Activated naive CD8-positive, alpha-beta T cell treated with anti-CD3 and anti-CD28 coated beads for 36 hours (primary cell): ENCODE results near the gene DMBX1. TPM values are rescaled to one million over a fixed set of nuclear protein-coding genes. Genes with fewer than 3 reads are reported as not detected.

Source experiments
- DNase-seq: peaks from one replicate; pipeline ENCODE4 v3.0.0; 2021
- H3K27ac Mint-ChIP-seq: one replicate; pipeline ENCODE4 v1.8.0; 2022; ENCODE audit warnings: mild to moderate bottlenecking, moderate library complexity, mixed read lengths
- H3K27me3 Mint-ChIP-seq: one replicate; pipeline ENCODE4 v1.8.0; 2022; ENCODE audit warnings: mild to moderate bottlenecking, mixed read lengths
- H3K36me3 Mint-ChIP-seq: one replicate; pipeline ENCODE4 v1.8.0; 2021; ENCODE audit warnings: mild to moderate bottlenecking, mixed read lengths
- H3K4me1 Mint-ChIP-seq: one replicate; pipeline ENCODE4 v1.8.0; 2021; ENCODE audit warnings: mixed read lengths
- H3K4me3 Mint-ChIP-seq: one replicate; pipeline ENCODE4 v1.8.0; 2022; ENCODE audit warnings: mild to moderate bottlenecking, moderate library complexity, mixed read lengths
- H3K9me3 Mint-ChIP-seq: one replicate; pipeline ENCODE4 v1.8.0; 2022; ENCODE audit warnings: mixed read lengths
- total RNA-seq, 2 experiments: library from RNA; stranded (reverse); gene quantifications; one replicate each; pipeline ENCODE4 v1.2.3, GENCODE V29; 2021

DMBX1 gene
- total RNA-seq, 2 experiments from 2014 or later: not detected

DNA sequence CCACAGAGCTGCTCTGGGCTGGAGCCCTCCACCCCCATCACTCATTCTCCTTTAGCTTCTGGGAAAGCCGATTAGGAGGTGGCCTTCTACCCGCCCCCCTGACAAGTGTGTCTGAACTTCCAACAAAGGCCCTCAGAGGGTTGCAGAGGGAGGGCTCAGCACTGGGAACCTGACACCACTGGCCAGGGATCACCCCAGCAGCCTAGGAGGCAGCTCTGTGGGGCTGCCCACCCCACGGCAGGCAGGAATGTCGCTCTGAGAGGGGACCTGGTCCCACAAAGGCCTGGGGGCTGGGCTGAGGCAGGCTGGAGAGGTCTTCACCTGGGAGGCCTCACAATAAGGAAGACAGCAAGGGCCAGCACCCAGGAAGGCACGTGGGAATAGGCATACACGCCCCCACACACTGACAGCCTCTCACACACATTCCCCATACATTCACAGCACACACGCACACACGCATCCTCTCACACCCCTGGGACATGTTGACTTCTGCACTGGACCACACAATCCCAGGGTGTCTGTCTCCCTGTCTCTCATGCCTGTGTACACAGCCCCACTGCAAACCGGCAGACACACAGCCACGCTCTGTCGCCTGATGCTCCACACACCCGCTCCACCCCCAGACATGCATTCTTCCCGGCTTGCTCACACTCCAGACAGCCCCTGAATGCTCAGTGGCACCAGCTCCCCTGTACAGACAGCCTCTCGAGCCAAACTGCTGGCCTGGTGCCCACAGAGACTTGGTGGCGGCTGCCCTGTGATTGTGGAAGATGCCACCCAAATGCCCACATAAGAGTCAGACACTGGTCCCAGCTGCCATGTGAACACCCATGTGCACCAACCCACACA is 30.7 kb downstream of the DMBX1 start:
- H3K4me3 Mint-ChIP-seq: no peak overlapping the region

DNA sequence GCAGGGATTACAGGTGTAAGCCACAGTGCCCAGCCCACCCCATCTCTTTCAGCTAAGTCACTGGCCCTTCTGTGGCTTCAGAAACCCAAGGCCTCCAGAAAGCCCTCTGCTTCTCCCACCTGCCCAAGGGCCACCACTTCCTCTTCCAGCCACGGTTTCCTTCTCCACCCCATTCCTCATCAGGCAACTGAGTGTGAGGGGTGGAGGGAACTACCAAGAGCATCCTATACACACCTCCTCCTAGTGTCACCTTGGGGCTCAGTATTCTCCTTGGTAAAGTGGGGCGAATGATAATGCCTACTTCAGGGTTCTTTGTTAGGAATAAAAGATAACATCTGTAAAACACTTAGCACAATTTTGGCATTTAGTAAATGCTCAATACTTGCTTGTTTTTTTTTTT is 31.8 kb downstream of the DMBX1 start:
- Mint-ChIP-seq H3K4me3 (no peak overlapping the region), H3K9me3 (no peaks in the 10 kb centered on the region), H3K4me1 (peaks cover 9% of the 10 kb centered on the region), H3K27me3 (peaks cover 32% of the 10 kb centered on the region), H3K36me3 (no peaks in the 10 kb centered on the region), H3K27ac (no peak overlapping the region)
- no peak for DNase-seq

More for the DNA sequence above, 30.7 kb downstream of the DMBX1 start:
- Mint-ChIP-seq H3K27ac (no peak overlapping the region), H3K27me3 (peaks cover 32% of the 10 kb centered on the region), H3K36me3 (no peaks in the 10 kb centered on the region), H3K4me1 (peaks cover 9% of the 10 kb centered on the region), H3K9me3 (no peaks in the 10 kb centered on the region)
- no peak for DNase-seq

DNA sequence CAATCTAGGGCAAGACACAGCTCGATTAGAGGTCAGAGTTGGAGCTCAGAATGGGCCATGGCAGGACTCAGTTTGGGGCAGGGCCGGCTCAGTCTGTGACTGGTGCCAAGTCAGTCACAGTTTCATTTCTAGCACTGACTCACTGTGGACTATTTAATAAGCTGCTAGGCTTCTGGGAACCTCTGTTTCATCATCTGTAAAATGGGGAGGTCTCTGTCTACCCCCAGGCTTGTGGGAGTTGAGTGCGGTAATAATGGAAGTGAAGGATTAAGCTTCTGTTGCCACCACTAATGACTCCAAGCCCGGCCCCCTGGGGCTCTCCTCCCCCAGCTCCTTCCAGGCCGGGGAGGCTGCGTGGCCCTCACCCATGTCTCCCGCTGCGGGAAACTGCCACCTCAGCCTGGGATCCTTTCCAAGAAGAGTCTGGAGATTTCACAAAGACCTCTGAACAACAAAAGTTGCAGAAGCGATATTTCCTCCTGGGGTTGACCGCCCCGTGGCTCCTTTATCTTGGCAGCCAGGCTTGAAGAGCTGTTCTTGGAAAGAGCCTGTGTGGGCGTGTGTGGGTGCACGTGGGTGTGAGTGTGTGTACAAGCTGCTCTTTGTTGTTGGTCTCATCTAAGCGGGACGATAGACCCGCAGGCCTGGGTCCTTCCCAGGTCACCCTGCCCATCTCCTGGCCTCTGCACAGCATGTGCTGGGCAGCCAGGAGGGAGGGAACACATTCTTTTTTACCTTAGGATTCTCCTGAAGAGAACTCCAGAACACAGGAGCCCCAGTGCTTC is 32.7 kb downstream of the DMBX1 start:
- peaks cover 30% of the 10 kb centered on the region for H3K27me3 Mint-ChIP-seq
- peaks cover 9% of the 10 kb centered on the region for H3K4me1 Mint-ChIP-seq
- H3K9me3 Mint-ChIP-seq: no peaks in the 10 kb centered on the region
- peak; percentile 46 for DNase-seq
- peak overlapping the region; percentile 22 for H3K27ac Mint-ChIP-seq
- no peak overlapping the region for H3K4me3 Mint-ChIP-seq
- H3K36me3 Mint-ChIP-seq: no peaks in the 10 kb centered on the region

DNA sequence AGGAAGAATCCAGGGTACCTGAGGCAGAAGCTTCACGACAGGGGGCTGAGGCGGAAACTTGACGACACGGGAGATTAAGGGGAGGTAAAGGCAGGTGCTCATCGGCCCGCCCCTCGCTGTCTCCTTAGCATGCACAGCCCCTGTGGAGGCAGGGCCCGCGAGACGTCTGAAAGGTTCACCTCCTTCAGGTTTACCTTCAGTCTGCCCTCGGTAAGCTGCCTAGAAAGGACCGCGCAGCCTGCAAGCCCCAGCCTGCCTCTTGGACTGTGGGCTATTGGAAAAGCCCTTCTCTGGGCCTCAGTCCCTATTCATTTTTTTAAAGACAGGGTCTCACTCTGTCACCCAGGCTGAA is 33.3 kb downstream of the DMBX1 start:
- H3K4me1 Mint-ChIP-seq: peaks cover 9% of the 10 kb centered on the region
- H3K9me3 Mint-ChIP-seq: no peaks in the 10 kb centered on the region
- no peak for DNase-seq
- H3K36me3 Mint-ChIP-seq: no peaks in the 10 kb centered on the region
- peaks cover 30% of the 10 kb centered on the region for H3K27me3 Mint-ChIP-seq
- H3K27ac Mint-ChIP-seq: no peak overlapping the region
- H3K4me3 Mint-ChIP-seq: no peak overlapping the region

DNA sequence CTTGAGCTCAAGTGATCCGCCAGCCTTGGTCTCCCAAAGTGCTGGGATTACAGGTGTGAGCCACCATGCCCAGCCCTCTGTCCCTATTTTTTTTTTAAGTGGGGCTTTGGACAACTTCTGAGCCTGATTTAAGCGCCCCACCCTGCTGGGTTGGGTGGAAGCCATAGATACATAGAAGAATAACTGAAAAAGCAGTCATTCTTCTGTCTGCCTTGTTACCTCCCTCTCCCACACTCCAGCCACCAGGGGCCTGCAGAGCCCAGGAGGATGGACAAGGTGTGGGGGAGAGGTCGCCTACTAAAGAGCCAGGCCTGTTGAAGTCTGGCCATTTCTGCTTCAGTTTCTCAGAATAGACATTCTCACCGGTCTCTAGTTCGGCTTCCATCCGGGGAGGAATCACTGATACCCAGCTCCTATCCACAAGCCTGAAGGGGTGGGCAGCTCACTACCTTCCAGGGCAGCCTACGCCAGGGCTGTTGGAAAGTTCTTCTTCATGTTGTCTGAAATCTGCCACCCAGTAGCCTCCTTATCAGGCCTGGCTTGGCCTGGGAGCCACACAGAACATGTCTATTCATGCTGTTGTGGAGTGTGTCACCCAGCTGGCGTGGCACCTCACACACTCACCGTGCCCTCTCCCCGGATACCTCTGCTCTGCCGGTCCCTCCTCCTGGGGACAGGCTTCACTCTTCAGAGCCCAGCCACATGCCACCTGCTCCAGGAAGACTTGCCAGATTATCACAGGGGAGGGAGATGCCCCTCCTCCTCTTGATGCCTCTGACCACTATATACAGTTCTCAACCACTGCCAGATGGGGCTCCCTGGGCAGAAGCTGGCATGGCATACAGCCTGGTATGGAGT is 34.1 kb downstream of the DMBX1 start:
- no peak for DNase-seq
- peaks cover 14% of the 10 kb centered on the region for H3K4me1 Mint-ChIP-seq
- no peaks in the 10 kb centered on the region for H3K36me3 Mint-ChIP-seq
- H3K27ac Mint-ChIP-seq: no peak overlapping the region
- H3K9me3 Mint-ChIP-seq: no peaks in the 10 kb centered on the region
- peaks cover 32% of the 10 kb centered on the region for H3K27me3 Mint-ChIP-seq
- H3K4me3 Mint-ChIP-seq: no peak overlapping the region

DNA sequence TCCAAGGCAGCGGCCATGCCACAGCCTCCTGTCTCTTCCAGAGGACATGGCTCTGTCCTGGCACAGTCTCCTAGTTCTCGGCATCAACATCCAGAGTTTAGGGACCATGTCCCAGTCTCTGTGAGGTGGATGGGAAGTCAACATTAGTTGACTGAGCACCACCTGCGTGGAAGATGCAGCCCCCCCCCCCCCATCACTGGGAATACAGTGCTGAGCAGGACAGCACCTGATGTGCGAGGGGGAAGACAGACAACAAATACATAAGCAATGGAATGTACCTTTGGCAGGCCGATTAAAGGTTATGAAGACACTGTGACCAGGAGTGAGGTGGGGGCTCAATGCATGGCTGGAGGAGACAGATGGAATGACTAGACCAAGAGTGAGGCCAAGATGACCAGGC is 35.2 kb downstream of the DMBX1 start:
- Mint-ChIP-seq H3K36me3 (no peaks in the 10 kb centered on the region), H3K27me3 (peaks cover 37% of the 10 kb centered on the region), H3K4me1 (peaks cover 22% of the 10 kb centered on the region), H3K9me3 (no peaks in the 10 kb centered on the region), H3K4me3 (no peak overlapping the region), H3K27ac (no peak overlapping the region)
- DNase-seq: no peak

DNA sequence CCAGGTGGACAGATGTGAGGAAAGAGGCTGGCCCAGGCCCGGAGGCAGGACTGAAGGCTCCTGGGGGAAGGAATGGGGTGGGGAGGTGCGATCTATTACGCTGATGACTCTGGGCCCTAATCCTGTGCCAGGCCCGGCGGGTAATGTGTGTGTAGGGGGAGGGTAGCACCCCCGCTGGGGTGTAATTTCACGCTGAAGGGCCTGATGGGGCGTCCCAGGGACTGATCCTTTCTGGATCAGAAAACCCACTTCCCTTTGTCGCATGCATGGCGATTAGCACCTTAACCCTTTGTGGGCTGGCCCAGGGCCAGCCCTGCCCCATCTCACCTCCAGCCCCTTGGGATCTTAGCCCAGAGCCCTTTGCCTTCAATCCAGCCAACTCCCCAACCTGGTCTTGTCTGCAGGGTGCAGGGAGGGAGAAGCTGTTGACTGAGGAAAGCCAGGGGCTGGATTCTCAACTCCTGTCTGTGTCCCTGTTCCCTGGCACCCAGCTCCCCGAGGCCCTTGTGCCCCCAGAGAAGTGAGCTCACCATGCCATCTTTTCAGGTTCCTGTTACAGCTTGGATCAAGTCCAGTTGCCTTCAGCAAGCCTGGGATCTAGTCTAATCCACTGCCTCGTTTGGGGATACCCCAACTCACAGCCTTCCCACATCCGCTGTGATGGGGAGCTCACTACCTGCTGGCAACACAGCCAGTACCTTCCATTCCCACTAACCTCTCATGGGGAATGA is 35.8 kb downstream of the DMBX1 start:
- Mint-ChIP-seq H3K36me3 (no peaks in the 10 kb centered on the region), H3K27ac (no peak overlapping the region), H3K9me3 (no peaks in the 10 kb centered on the region), H3K4me3 (no peak overlapping the region), H3K4me1 (peaks cover 22% of the 10 kb centered on the region), H3K27me3 (peaks cover 37% of the 10 kb centered on the region)
- DNase-seq: no peak

DNA sequence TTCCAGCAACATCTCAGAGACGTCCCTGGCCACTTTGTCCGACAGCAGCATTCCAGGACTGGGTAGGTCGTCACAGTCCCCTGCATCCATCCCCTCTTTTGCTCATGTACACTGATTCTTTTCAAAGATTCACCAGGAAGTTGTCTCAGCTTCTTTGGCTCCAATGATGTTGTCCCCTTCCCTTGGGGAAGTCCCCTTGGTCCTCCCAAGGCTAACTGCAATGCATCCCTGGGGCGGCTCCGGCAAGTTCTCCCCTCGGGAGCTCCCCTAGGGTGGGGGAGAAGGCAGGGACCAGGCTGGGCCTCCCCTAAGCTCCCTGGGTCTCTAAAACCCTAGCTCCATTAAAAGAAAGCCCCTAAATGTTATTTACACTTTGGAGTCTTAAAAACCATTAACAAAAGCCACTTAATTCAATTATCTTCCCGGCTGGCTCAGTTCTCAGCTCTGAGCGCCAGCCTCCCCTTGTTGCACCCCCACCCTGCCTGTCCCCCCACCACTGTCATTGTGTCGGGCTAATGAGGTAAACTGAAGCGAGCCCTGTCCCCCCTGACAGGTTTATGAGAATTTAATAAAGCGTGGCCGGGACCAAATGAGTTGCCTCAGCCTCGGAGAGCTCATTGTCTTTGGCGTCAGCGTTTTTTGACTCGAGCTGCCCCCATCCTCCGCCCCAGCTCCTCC is 36.5 kb downstream of the DMBX1 start:
- Mint-ChIP-seq H3K27ac (no peak overlapping the region), H3K4me1 (peaks cover 22% of the 10 kb centered on the region), H3K4me3 (no peak overlapping the region), H3K36me3 (no peaks in the 10 kb centered on the region), H3K9me3 (no peaks in the 10 kb centered on the region), H3K27me3 (peaks cover 37% of the 10 kb centered on the region)
- DNase-seq: no peak

DNA sequence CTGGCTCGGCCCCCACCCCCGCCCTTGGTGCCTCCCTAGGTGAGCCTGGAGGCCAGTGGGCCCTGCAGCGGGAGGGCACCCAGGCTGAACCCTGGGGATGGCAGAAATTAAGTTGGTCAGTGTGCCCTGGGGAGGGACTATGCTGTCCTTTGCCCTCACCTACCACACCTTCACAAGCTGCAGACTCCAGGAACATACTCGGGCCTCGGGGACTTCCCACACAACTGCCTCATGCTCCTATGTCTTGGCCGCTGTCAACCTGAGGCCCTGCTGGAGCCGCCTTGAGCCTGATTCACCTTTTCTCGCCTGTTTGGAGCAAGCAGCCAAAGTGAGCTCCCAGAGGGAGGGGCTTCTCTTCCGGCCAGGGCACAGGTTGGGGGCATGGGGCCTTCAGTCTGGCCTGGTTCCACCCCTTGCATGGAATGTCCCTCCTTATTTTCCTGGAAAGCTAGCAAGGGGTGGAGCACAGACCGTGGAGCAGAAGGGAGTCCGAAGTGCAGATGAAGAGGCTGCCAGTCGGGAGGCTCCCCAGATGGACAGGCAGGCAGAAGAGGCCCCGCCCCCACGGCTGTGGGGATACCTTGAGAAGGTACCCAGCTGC is 37.2 kb downstream of the DMBX1 start:
- no peak overlapping the region for H3K4me3 Mint-ChIP-seq
- no peak overlapping the region for H3K27ac Mint-ChIP-seq
- H3K27me3 Mint-ChIP-seq: peaks cover 37% of the 10 kb centered on the region
- H3K9me3 Mint-ChIP-seq: no peaks in the 10 kb centered on the region
- no peaks in the 10 kb centered on the region for H3K36me3 Mint-ChIP-seq
- H3K4me1 Mint-ChIP-seq: peaks cover 20% of the 10 kb centered on the region
- no peak for DNase-seq

DNA sequence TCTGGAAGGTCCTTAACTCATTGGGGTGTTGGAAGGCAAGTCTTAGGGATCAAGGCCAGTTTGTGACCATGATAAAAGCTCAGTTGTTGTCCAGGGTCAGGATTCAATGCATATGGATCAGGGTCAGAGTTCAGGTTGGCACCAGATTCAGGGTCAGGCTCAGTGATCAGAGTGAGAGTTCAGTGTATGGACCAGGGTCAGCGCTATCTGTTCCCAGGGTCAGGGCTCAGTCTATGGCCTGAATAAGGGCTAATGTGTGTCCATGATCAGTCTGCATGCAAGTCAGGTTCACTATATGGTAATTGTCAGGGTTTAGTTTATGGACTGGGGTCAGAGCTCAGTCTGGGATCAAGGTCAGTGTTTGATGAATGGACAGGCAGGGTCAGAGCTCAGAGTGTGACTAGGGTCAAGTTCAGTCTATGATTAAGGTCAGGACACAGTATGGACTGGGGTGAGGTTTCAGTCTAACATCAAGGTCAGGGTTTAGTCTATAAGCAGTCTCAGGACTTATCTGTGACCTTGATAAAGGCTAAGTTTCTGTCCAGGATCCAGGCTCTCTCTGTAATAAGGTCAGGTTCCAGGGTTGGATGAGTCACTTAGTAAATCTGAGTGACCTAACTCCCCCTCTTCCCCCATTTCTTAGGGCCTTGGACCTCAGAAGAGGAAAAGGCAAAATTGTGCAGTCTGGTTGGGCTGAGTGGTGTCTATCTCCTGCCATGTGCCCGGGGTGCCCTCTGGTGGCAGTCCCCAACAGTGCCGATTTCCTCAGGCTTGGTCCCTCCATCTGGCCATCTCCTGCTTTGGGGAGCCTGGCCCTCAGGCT is 38.0 kb downstream of the DMBX1 start:
- Mint-ChIP-seq H3K27ac (no peak overlapping the region), H3K9me3 (no peaks in the 10 kb centered on the region), H3K27me3 (peaks cover 37% of the 10 kb centered on the region), H3K36me3 (no peaks in the 10 kb centered on the region), H3K4me1 (peaks cover 13% of the 10 kb centered on the region), H3K4me3 (no peak overlapping the region)
- peak; percentile 74 for DNase-seq

DNA sequence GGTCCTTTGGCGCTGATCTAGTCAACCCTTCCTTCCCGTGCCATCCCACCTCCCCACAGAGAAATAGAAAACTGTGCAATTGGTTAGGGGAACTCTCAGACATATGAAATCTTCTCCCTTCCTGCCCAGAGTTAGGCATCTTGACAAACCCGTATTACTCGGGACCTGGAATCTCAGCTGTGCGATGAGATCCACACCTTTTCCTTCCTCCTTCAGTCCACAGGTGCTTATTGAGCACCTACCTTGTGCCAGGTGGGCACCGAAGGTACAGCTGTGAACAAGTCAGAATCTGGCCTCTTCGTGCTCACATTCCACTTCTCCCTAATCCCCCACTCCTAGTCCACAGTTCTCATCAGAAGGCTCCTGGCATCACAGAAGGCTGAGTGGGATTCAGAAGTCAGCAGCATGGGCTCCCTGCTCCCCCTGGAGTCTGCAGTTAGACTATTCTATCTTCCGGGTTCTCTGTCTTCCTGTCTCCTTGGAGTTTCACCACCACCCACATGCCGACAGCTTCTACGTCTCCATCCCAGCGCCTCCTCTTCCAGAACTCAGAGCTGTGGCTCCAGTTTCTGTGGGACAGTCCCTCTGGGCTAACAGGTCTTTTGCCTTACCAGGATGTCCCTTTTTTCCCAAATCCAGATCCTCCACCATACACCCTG is 38.8 kb downstream of the DMBX1 start:
- no peak overlapping the region for H3K27ac Mint-ChIP-seq
- DNase-seq: no peak
- no peak overlapping the region for H3K4me3 Mint-ChIP-seq
- H3K4me1 Mint-ChIP-seq: peaks cover 12% of the 10 kb centered on the region
- H3K36me3 Mint-ChIP-seq: no peaks in the 10 kb centered on the region
- no peaks in the 10 kb centered on the region for H3K9me3 Mint-ChIP-seq
- H3K27me3 Mint-ChIP-seq: peaks cover 37% of the 10 kb centered on the region

DNA sequence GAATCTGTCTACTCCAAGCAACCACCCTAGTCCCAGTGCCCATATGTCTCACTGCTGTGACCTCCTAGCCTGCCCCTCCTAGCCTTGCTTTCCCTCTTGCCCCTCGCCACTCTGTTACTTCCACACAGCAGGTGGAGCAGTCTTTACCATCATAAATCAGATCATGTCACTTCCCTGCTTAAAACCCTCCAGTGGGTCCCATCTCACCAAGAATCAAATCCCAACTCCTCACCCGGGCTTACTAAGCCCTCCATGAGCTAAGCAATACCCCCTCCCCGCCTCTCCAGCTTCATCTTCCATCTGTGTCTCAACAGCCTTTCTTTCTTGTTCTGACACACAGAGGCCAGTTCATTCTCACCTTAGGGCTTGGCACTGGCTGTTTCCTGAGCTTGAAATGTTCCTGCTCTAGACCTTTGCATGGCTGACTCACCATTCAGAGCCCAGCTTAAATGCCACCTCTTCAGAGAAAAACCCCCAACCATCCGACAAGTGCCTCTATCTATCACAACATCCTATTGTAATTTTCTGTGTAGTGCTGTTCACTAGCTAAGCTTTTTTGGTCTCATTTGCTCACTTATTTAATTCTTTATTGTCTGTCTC is 39.5 kb downstream of the DMBX1 start:
- Mint-ChIP-seq H3K4me3 (no peak overlapping the region), H3K27me3 (peaks cover 41% of the 10 kb centered on the region), H3K36me3 (no peaks in the 10 kb centered on the region), H3K27ac (no peak overlapping the region), H3K9me3 (no peaks in the 10 kb centered on the region), H3K4me1 (peaks cover 15% of the 10 kb centered on the region)
- DNase-seq: peak; percentile 20
